ENCODE measurements around the gene CDKAL1. TPM values are rescaled to one million over a fixed set of nuclear protein-coding genes. Genes with fewer than 3 reads are reported as not detected.

The CDKAL1 gene
- total and polyA plus RNA-seq, 10 of the 15 experiments (the other 5 are each of a cell fraction or from before 2014, with no cell fraction given): 10.7 to 26.9 (median 17.3) TPM

DNA sequence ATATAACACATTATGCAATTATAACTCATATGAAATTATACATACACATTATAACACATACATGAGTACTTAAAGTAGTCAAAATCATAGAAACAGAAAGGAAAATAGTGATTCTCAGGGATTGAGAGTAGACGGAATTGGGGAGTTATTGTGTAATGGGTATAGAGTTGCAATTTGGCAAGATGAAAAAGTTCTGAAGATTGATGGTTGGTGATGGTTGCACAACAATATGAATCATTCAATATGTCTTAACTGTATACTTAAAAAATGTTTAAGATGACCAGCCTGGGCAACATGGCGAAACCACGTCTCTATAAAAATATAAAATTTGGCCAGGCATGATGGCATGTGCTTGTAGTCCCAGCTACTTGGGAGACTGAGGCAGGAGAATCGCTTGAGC lies 372.7 kb downstream of the CDKAL1 start (continued):
- TF ChIP-seq, protein P1, sequence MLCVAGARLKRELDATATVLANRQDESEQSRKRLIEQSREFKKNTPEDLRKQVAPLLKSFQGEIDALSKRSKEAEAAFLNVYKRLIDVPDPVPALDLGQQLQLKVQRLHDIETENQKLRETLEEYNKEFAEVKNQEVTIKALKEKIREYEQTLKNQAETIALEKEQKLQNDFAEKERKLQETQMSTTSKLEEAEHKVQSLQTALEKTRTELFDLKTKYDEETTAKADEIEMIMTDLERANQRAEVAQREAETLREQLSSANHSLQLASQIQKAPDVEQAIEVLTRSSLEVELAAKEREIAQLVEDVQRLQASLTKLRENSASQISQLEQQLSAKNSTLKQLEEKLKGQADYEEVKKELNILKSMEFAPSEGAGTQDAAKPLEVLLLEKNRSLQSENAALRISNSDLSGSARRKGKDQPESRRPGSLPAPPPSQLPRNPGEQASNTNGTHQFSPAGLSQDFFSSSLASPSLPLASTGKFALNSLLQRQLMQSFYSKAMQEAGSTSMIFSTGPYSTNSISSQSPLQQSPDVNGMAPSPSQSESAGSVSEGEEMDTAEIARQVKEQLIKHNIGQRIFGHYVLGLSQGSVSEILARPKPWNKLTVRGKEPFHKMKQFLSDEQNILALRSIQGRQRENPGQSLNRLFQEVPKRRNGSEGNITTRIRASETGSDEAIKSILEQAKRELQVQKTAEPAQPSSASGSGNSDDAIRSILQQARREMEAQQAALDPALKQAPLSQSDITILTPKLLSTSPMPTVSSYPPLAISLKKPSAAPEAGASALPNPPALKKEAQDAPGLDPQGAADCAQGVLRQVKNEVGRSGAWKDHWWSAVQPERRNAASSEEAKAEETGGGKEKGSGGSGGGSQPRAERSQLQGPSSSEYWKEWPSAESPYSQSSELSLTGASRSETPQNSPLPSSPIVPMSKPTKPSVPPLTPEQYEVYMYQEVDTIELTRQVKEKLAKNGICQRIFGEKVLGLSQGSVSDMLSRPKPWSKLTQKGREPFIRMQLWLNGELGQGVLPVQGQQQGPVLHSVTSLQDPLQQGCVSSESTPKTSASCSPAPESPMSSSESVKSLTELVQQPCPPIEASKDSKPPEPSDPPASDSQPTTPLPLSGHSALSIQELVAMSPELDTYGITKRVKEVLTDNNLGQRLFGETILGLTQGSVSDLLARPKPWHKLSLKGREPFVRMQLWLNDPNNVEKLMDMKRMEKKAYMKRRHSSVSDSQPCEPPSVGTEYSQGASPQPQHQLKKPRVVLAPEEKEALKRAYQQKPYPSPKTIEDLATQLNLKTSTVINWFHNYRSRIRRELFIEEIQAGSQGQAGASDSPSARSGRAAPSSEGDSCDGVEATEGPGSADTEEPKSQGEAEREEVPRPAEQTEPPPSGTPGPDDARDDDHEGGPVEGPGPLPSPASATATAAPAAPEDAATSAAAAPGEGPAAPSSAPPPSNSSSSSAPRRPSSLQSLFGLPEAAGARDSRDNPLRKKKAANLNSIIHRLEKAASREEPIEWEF (IDR thresholded peaks at IDR 0.05; ENCODE audit: insufficient replicate concordance, low read depth, low read length): no peak
- TF ChIP-seq, protein P2, sequence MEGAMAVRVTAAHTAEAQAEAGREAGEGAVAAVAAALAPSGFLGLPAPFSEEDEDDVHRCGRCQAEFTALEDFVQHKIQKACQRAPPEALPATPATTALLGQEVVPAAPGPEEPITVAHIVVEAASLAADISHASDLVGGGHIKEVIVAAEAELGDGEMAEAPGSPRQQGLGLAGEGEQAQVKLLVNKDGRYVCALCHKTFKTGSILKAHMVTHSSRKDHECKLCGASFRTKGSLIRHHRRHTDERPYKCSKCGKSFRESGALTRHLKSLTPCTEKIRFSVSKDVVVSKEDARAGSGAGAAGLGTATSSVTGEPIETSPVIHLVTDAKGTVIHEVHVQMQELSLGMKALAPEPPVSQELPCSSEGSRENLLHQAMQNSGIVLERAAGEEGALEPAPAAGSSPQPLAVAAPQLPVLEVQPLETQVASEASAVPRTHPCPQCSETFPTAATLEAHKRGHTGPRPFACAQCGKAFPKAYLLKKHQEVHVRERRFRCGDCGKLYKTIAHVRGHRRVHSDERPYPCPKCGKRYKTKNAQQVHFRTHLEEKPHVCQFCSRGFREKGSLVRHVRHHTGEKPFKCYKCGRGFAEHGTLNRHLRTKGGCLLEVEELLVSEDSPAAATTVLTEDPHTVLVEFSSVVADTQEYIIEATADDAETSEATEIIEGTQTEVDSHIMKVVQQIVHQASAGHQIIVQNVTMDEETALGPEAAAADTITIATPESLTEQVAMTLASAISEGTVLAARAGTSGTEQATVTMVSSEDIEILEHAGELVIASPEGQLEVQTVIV (IDR thresholded peaks at IDR 0.05; ENCODE audit: borderline replicate concordance, partially characterized antibody): no peak
- TF ChIP-seq FOXM1 (IDR thresholded peaks at IDR 0.05; ENCODE audit: low read depth, low read length): no peak
- no peak for TF ChIP-seq CBX5 (IDR thresholded peaks at IDR 0.05; ENCODE audit: low read depth)
- TF ChIP-seq PAX5 (IDR thresholded peaks at IDR 0.05; ENCODE audit: borderline replicate concordance, low read depth, low read length): no peak
- no peak for TF ChIP-seq SUPT20H (IDR thresholded peaks at IDR 0.05; ENCODE audit: borderline replicate concordance, control insufficient read depth, low read depth, low read length)
- TF ChIP-seq SMAD5 (IDR thresholded peaks at IDR 0.05; ENCODE audit: low read depth): no peak
- no peak for TF ChIP-seq KLF5 (IDR thresholded peaks at IDR 0.05; ENCODE audit: partially characterized antibody)
- TF ChIP-seq MTA2 (IDR thresholded peaks at IDR 0.05; ENCODE audit: low read depth): no peak
- TF ChIP-seq EED (IDR thresholded peaks at IDR 0.05; ENCODE audit: low read depth): no peak
- no peak for TF ChIP-seq NR2C2 (IDR thresholded peaks at IDR 0.05; ENCODE audit: borderline replicate concordance, control insufficient read depth, insufficient read length, low read depth)
